ENCODE measurements around the gene RNF183.

DNA sequence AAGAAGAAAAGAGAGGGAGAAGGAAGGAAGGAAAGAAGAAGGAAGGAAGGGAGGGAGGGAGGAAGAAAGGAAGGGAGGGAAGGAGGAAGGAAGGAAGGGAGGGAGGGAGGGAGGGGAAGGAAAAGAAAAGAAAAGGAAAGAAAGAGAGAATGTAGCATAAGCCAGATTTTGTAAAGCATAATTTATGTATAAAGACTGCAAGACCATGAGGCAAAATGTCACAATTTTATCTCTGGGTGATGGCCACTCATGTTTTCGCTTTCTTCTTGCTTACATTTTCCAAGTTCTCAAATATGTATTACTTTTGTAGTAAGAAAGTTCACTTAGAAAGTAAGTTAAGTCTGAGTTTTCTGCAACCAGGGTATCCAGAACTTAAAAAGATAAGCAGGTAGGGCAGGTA, 3.4 kb upstream of the RNF183 start:
- TF ChIP-seq CTCF (IDR thresholded peaks at IDR 0.05 in 8 of 11, conservative IDR thresholded peaks at IDR 0.05 in 3 of 11) (no peak), POLR2A (IDR thresholded peaks at IDR 0.05) (no peak)

Data from spleen (tissue), 7 donors.